ENCODE measurements around the gene CADM3.

Gene CADM3, protein sequence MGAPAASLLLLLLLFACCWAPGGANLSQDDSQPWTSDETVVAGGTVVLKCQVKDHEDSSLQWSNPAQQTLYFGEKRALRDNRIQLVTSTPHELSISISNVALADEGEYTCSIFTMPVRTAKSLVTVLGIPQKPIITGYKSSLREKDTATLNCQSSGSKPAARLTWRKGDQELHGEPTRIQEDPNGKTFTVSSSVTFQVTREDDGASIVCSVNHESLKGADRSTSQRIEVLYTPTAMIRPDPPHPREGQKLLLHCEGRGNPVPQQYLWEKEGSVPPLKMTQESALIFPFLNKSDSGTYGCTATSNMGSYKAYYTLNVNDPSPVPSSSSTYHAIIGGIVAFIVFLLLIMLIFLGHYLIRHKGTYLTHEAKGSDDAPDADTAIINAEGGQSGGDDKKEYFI

DNA sequence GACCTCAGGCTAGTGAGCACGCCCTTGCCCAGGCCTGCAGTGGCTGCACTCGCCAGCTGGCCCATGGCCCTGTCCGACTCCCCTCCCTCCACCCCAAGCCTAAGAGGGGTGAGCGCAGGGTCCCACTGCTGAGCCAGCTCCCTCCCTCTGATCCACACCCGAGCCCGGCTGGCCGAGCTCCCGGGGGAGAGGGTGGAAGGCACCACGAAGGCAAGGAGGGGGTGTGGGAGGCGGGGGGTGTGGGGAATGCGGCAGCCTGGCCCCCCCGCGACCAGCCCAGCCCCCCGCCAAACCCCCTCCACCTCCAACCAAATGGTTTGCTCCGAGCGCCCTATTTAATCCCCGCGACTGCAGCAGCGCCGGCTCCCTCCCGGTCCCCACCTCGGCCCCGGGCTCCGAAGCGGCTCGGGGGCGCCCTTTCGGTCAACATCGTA lies at the start of gene CADM3:
TSS of gene CADM3 (plus strand) at position 362 of the 434 bp plus-strand sequence. CDS start 151 bp downstream, outside the sequence.
- DNase-seq (ENCODE audit: low spot score), result no peak

DNA sequence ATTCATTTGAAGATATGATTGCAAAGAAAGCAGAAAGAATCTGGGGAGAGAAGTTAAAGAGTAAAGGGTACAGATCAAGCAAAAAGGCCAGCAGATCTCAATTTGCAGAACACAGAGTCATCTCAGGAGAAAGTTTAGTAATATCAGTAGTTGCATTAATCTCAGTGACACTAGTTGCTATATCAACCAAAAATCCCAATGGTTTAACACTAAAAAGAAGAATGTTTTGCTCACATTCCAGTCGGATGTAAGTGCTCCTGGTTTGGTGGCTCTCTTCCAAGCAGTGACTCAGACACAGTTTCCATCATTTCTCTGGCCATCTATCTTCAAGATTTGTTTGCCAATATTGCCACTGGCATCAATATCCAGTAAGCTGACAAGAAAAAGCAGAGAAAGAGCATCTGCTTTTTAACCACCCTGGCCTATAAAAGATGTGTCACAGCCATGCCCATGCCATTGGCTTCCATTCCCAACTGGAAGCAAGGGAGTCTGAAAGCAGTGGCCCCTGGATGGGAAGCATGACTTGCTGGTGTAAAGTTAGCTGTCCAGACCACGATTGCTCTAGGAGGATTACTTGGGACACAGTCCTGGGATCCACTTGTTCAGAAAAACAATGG lies 49.3 kb upstream of the CADM3 start:
- peak; percentile 12 for DNase-seq (ENCODE audit: low spot score)

DNA sequence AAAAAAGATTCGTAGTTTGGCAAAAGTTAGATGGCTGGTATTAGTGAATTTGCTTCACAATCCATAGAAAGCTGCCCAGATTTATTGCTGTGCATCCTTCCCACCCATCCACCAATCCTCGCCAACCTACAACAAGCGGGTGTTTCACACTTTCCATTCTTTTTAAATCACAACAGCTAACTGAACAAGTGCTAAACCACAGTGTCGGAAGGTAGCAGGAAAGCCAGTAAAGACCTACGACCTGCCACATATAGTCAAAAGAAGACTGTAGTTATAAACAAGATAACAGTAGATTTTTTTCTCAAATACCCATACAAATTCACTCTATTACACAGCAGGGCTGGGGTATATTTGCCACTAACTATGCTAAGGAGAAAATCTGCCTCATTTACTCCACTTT lies 47.8 kb upstream of the CADM3 start:
- DNase-seq (ENCODE audit: low spot score), result no peak

DNA sequence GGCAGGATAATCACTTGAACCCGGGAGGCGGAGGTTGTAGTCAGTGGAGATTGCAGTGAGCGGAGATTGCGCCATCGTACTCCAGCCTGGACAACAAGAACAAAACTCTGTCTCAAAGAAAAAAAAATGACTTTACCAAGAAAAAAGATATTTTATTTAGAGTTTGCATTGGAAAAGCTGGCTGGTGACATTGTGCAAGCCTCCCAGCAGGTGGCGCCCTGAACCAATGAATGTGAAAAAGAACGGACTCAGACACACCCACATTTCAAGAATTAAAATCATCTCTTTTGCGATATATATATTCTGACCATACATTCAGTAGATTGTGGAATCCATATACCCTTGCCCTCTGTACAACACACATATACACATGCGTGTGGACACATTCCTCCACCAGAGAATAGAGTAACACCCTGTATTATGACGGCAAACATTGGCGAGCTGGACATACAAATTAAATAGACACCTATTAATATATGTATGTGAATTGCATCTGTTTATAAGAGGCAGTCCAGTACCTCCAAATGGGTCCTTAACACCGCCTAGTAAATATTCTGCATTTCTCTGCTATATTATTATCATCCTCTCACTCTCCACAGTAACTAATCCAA lies 39.0 kb upstream of the CADM3 start:
- peak; percentile 81 for DNase-seq (ENCODE audit: low spot score)

DNA sequence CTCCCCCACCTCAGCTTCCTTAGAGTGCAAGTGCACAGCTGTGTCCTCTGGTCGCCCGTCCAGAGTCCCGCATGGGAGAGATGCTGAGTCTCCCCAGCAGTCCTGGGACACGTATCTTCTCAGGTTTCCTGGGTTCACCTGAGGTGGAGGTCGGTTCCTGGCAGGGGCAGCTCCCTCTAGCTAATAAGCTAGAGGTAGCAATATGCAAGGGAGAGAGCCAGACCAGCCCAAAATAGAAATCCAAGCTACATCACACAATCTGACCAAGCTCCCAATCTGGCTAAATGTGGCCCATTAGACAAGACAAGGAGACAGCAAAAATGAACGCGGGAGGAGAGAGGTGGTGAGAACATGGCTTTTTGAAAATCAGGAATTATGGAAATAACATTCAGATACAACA lies 30.9 kb upstream of the CADM3 start:
- no peak for DNase-seq (ENCODE audit: low spot score)

DNA sequence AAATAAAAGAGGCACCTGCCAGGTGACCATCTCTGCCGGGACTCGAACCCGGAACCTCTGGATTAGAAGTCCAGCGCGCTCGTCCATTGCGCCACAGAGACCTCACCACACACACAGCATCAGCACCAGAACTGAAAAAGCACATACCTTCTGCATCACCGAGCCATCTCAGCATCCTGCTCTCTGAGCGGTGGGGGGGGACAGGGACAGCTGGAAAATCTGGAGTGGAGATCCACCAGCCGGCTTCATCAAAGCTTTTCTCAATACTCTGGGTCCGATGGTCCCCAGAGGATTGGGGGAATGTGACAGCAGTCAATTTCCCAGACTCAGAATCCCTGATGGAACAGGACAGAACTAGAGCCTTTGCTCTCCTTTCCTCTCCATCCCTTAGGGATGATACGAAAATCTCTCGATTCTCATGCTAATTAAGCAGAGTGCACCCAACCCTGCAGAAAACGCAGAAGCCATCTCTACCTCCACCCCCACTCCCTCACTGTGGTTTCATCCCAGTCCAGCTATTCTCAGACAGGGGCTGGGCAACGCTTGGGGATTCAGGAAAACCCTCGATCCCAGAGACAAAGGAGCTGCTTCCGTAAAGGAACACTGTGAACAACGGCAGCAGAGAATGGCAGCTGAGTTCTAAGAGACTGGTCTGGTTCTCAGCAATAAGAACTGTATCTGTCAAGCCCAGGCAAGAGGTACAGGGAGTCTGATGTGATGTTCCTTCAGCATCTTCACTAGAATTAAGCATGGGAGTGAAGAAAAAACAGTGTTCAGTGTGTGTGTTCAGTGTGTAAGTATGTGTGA lies 29.6 kb upstream of the CADM3 start:
- DNase-seq (ENCODE audit: low spot score), result peak; percentile 16

DNA sequence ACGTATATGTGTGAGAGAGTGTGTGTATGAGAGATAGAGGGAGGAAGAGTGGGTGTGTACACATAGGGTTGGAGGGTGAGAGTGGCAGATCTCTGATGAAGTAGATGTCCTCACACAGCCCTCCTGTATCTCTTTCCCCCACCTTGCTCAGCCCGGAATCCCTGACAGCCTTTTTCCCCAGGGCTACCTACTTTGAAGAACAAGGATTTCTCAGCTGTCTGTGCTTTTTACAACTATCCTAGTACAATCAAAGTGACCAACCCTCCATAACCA lies 29.1 kb upstream of the CADM3 start:
- DNase-seq (ENCODE audit: low spot score), result no peak

DNA sequence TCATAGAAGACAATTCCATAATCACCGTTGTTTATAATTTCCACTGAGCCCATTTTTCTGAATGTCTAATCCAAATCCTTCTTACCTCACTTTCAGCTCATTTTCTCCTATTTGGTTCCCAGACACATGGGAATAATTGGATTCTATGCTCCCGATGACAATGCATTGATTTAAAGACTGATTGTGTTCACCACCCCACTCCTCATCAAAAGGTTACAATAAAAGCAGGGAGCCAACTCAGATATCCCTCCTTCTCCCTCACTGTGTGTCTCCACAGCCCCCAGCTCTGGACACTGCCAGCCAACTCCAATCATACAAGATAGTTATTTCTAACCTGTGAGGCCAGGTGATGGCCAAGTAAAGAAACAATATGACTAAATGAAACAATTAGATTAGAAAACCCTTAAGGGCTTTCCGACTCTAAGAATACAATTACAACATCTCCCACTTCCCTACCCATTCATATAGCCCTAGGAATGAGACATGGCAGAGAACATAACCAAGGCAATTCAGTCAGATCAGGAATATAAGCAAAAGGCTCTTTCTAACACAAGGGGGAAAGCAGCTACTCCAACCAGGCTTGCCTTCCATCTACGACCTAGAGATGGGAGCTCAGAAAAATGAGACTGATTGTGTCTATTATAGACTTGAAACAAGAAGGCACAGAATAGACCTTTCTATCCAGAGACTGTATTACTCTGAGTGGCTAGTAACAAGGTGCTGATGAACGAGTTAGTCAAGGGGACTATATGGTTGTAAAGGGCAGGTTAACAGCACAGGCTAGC lies 28.5 kb upstream of the CADM3 start:
- DNase-seq (ENCODE audit: low spot score), result no peak

DNA sequence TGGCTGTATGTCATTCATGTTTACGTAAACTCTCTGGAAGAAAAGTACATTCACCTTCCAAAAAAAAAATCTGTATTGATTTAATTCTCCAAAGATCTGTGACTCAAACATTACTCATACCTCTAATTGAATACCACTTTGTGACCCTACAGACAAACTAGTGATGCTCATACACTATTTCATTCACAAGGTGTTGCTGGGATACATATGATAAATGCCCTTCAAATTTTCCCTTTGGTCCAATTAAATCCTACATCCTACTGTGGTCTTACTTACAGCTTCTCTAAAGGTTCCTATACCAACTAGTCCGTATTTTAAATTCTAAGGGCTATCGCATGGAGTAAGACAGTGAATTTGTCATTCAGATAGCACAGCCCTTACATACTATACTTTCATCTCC lies 26.8 kb upstream of the CADM3 start:
- no peak for DNase-seq (ENCODE audit: low spot score)

DNA sequence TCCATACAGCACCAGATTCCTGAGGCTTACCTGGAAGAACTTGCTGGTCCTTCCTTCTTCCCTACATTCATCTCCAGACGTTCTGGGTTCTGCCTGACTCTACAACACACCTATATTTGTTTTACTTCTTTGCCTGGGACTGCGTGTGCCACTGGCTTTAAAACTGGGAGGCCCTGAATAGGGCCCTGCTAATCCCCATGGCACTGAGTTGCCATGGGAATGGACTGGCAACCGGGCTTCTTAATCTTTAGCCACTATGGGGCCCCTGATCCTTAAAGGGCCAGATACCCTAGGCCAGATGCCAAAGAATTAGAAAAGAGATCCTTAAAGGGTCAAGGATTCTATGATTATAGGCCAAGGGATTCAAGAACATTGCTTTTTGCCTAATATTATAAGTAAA lies 24.4 kb upstream of the CADM3 start:
- DNase-seq (ENCODE audit: low spot score), result no peak

DNA sequence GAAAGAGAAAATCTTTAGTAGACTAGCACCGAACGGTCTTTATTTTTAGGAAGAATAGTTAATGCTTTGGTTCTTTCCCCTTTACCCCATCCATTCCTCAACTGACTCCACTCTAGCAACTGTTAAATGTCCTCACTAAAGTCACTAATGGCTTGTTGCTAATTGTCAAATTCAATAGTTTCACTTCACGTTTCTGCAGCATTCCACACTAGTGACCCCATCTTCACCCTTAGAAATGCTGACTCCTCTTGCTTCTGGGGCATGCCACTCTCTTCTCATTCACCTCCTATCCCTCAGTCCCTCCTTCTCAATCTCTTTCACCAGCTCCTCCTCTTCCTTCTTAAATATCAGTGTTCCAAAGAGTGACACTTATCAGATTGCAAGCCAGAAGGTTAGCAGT lies 19.4 kb upstream of the CADM3 start:
- no peak for DNase-seq (ENCODE audit: low spot score)

DNA sequence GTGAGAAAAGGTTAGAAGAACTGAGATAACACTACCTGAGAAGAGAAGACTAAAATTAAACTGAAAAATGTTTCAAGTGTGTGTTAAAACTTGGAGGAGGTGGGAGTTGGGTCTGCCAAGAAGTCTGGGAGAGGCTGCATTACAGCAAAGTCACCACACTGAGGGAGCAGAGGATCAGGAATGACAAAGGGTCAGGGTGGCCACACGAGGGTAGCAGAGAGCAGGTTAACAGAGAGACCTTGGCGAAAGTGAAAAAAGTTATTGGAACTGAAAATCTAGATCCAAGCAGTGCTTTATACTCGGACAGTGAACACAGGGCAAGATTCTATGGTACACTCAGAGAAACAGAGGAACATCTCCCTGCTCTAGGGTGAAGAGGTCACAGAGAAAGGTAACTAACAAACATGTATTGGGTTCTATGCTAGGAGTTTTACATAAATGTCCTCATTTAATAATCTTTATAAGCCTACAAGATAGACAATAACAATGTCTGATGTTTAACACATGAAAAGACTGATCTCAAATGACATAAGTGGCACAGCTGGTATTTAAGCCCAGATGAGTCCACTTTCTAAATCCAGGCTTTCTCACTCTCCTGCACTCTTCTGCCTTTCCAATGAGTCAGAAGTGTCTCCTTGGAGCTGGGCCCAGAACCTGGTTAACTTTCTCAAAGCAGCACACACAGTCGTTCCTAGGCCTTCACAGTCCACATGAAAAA lies 10.3 kb upstream of the CADM3 start:
- DNase-seq (ENCODE audit: low spot score), result peak; percentile 85

DNA sequence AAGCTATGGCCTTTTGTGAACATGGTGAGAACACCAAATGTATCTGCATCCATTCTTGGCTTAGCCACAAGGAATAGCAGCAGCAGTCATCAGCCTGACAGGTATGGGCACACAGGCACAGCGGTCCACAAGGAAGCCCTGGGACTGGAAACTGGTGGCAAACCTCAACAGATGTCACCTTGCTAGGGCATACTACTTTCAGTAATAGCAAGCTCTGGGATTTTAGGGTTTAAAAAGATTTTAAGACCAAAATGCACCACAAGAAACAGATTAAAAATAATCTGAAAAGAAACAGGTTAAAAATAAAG lies 9.7 kb upstream of the CADM3 start:
- no peak for DNase-seq (ENCODE audit: low spot score)

DNA sequence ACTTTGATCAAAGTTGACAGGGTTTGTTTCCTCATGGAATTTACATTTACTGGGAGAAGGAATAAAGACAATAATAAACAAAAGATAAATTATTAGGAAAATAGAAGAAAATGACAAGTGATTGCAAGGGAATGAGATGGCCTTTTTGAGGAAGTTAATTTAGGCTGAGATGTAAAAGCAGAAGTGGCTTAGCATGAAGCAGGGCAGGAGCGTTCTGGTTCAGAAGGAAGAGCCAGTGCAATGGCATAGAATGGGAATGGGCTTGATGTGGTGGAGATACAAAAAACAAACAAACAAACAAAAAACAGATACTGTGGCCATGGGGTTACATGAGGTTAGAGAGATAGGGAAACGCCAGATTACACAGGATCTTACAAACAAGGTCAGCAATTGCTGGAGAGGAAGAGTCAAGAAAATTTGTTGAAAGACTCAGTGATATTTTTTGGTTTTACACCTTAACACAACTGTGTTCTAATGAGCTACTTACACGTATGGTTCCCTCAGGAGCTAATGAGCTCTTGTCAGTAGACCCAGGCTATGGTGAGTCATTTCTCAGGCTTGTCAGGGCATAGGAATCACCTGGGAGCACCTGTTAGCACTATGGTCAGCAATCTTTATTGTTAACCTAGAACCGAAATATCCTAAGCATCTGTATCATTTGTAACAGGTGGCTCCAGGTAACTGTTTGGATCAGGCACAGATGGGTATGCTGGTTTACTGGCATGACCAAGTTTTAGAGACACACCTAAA lies 8.7 kb upstream of the CADM3 start:
- DNase-seq (ENCODE audit: low spot score), result no peak

DNA sequence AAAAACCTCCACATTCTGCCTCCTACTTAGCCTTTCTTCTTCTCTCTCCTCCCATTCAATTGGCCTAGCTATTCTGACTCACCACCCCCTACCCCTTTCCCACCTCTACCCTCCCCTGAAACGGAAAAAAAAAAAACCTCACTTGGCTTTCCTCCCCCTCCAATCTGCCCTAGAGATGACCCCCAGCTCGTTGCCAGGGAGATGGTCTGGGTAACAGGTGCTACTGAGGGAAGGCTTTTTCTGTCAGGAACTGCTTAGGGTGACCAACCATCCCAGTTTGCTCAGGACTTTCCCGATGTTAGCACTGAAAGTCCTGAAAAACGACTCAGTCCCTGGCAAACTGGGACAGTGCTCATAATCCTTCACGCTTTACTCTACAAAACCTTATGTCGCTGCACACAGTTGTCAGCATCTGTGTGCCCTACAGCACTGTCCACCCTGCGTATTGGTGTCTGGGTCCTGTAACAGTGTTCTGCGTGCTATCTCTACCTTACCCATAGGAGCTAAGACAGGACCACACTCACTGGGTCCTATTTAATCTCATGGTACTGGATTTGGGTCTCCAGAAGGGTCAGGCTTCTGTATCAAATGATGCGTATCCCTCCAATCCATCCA lies 7.7 kb upstream of the CADM3 start:
- DNase-seq (ENCODE audit: low spot score), result no peak

DNA sequence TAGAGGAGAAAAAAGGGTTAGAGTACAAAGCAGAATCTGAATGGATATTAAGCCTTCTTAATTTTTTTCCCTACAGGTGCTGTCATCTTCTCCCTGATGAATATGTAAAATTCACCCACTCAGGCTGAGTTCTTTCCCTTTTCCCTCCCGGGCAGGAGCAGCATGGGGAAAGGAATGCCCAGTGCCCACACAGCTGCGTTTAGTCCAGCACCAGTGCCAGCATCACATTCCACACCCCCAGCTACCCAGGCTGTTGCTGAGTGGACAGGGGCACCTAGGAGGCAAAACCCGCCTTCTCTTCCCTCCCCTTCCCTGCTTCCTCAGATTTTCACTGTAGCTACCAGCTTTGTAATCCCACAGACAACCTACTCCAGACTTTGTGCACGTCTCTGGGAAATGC lies 3.4 kb upstream of the CADM3 start:
- DNase-seq (ENCODE audit: low spot score), result no peak

DNA sequence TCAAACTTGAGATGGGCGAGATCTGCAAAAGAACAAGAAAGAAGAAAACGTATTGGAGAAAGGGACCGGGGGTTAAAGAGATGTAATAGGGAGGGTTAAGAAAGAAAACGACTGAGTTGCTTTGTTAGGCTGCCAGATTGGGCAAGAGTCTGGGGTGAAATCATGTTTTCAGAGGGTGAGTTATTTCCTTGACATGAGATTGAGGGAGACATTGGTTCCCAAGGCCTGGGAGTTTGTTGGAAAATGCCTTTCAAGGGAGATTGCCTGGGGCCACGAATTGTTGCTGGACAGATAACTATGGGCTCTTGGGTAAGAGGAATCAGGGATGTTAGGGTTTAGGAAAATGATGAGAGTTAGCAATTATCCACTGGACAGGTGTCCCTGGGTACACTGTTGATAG lies 776 bp upstream of the CADM3 start:
- no peak for DNase-seq (ENCODE audit: low spot score)

DNA sequence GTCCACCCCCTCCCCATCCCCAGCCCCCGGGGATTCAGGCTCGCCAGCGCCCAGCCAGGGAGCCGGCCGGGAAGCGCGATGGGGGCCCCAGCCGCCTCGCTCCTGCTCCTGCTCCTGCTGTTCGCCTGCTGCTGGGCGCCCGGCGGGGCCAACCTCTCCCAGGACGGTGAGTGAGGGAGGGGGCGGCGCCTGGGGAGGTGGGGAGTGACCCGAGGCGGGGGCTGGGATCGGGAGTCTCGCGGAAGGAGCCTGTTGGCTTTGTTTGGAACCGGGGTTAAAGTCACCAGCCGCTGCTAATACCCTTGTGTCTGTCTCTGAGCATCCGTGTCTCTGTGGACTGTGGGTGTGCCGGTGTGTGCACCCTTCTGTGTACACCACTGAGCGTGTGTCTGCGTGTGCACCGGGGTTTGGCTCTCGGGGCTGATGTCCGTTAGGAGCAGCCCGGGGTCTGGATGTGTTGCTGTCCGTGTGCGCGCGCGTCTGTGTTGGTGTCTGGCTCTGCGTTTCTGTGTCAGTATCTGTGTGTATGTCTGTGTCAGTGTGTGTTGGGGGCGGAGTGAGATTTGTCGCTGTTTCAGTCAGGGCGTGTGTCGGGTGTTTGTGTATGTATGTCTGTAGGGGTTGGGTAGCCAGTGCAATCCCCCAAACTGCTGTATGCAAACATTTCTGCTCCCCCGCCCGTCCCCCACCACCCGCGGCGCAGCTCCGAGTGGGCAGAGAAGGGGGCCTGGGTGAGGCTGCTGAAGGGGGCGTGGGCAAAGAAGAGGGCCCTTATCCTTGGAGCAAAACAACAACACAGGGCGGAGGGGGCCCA lies 480 bp downstream of the CADM3 start:
- no peak for DNase-seq (ENCODE audit: low spot score)

DNA sequence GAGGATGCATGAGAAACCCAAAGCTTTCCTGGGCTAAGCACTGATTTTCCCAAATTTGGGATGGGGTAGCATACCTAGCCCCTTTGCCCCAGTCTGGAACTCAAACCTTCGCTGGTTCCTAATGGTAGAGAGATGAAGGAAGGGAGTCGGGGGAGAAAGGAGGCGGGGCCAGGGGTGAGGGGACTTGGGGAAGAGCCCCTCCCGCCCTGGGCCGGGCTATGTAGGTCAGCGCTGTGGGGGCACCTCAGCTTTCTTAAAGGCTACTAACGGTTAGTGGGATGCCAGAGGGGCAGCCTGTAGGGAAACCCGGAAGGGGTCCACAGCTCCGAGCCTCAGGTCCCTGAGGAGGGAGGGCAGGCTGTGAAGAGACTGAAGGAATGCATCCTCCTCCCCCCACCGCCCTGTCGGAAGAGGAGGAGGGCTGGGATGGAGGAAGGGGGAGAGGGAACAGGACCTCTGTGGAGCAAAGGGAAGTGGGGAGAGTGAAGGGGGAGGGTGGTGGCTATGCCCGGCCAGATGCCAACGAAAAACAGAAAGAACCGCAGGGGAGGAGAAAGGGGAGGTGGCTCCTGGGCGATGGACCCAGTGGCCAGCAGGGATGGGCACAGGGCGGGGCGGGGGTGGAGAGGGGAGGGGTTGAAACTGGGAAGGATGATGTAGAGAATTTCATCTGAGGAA lies 1.3 kb downstream of the CADM3 start:
- no peak for DNase-seq (ENCODE audit: low spot score)
